HG03039 (cell line): ENCODE measurements around the gene AURKAIP1.

Source experiments
- ATAC-seq: cut with Tn5 transposase; IDR thresholded peaks from one replicate; pipeline ENCODE4 v1.9.1; 2021; ENCODE audit warnings: mild to moderate bottlenecking, moderate library complexity; ENCODE audit not compliant: unreplicated experiment

Gene AURKAIP1

GRCh38 chr1:1335283-1335682 is 39.7 kb downstream of the AURKAIP1 start:
- ATAC-seq, result no peak

GRCh38 chr1:1334835-1335234 is 40.2 kb downstream of the AURKAIP1 start:
- no peak for ATAC-seq

DNA sequence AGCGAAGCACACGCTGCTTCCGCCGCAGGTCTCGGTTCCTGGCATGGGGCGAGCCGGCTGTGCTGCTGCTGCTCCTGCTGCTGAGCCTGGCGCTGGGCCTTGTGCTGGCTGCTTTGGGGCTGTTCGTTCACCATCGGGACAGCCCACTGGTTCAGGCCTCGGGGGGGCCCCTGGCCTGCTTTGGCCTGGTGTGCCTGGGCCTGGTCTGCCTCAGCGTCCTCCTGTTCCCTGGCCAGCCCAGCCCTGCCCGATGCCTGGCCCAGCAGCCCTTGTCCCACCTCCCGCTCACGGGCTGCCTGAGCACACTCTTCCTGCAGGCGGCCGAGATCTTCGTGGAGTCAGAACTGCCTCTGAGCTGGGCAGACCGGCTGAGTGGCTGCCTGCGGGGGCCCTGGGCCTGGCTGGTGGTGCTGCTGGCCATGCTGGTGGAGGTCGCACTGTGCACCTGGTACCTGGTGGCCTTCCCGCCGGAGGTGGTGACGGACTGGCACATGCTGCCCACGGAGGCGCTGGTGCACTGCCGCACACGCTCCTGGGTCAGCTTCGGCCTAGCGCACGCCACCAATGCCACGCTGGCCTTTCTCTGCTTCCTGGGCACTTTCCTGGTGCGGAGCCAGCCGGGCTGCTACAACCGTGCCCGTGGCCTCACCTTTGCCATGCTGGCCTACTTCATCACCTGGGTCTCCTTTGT is 41.3 kb downstream of the AURKAIP1 start:
- ATAC-seq, result no peak

DNA sequence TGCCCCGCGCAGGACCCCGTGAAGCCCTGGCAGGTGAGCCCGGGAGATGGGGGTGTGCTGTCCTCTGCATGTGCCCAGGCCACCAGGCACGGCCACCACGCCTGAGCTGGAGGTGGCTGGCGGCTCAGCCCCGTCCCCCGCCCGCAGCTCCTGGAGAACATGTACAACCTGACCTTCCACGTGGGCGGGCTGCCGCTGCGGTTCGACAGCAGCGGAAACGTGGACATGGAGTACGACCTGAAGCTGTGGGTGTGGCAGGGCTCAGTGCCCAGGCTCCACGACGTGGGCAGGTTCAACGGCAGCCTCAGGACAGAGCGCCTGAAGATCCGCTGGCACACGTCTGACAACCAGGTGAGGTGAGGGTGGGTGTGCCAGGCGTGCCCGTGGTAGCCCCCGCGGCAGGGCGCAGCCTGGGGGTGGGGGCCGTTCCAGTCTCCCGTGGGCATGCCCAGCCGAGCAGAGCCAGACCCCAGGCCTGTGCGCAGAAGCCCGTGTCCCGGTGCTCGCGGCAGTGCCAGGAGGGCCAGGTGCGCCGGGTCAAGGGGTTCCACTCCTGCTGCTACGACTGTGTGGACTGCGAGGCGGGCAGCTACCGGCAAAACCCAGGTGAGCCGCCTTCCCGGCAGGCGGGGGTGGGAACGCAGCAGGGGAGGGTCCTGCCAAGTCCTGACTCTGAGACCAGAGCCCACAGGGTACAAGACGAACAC is 42.1 kb downstream of the AURKAIP1 start:
- no peak for ATAC-seq

DNA sequence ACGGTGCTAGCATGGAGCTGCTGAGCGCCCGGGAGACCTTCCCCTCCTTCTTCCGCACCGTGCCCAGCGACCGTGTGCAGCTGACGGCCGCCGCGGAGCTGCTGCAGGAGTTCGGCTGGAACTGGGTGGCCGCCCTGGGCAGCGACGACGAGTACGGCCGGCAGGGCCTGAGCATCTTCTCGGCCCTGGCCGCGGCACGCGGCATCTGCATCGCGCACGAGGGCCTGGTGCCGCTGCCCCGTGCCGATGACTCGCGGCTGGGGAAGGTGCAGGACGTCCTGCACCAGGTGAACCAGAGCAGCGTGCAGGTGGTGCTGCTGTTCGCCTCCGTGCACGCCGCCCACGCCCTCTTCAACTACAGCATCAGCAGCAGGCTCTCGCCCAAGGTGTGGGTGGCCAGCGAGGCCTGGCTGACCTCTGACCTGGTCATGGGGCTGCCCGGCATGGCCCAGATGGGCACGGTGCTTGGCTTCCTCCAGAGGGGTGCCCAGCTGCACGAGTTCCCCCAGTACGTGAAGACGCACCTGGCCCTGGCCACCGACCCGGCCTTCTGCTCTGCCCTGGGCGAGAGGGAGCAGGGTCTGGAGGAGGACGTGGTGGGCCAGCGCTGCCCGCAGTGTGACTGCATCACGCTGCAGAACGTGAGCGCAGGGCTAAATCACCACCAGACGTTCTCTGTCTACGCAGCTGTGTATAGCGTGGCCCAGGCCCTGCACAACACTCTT is 42.8 kb downstream of the AURKAIP1 start:
- ATAC-seq, result no peak

GRCh38 chr1:1331068-1331965 is 43.7 kb downstream of the AURKAIP1 start, which contains the start of gene TAS1R3:
TAS1R3 (plus strand) TSS chr1:1331280; CDS start chr1:1331346, 66 bp downstream.
- no peak for ATAC-seq

- ATAC-seq, result no peak
Measured at GRCh38 chr1:1330366-1331067, 44.5 kb downstream of the AURKAIP1 start.

- ATAC-seq, result no peak
Measured at GRCh38 chr1:1329304-1330210, 45.5 kb downstream of the AURKAIP1 start.

DNA sequence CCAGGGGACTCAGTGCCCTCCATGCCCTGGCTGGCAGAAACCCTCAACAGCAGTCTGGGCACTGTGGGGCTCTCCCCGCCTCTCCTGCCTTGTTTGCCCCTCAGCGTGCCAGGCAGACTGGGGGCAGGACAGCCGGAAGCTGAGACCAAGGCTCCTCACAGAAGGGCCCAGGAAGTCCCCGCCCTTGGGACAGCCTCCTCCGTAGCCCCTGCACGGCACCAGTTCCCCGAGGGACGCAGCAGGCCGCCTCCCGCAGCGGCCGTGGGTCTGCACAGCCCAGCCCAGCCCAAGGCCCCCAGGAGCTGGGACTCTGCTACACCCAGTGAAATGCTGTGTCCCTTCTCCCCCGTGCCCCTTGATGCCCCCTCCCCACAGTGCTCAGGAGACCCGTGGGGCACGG is 46.8 kb downstream of the AURKAIP1 start:
- ATAC-seq, result no peak

GRCh38 chr1:1327291-1327690 is 47.7 kb downstream of the AURKAIP1 start:
- no peak for ATAC-seq

- no peak for ATAC-seq
Measured at GRCh38 chr1:1326075-1326605, 48.9 kb downstream of the AURKAIP1 start.

DNA sequence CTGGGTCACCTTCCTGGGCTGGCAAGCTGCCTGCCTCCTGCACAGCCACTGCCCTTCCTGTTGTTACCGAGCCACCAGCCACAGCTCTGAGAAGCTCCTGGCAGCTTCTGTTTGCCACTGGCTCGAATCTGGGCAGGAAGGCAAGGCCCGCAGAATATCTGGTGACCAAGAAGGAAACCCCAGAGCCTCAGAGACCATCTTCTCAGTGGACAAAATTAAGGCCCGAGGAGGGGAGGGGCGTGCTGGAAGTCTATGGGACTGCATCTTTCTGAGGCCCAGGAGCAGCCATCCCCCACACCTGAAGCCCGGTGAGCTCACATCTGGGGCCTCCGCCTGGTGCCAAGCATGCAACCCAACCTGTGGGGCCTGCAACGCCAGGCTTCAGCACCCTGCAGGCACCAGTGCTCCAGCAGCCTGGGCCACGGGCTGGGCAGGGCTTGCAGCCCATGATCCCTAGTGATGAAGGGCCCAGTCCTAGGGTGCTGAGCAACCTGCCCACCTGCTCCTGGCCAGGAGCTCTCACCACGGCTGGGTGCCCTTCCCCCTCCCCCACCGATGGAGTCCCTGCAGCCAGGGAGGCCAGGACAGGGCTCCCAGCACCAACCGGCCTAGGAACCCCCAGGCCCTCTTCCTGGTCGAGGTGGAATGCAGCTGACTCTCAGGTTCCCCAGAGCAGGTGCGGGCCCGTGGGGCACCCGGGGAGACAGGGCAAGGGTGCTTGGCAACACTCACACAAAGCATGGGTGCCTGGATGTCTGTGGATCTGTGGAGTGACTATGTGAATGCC is 49.5 kb downstream of the AURKAIP1 start:
- no peak for ATAC-seq

- ATAC-seq, result peak; percentile 55
Measured at GRCh38 chr1:1324524-1325287, 50.3 kb downstream of the AURKAIP1 start, which contains the start of the genes CPTP and INTS11. CPTP (plus strand) TSS chr1:1324802; CDS start chr1:1326911, 2,109 bp downstream. INTS11 (minus strand) TSS chr1:1324660; CDS start chr1:1324608, 52 bp downstream.

GRCh38 chr1:1324084-1324523 is 50.9 kb downstream of the AURKAIP1 start:
- no peak for ATAC-seq
